HepG2 (cell line): ENCODE results near the gene ATP9A. TPM values are rescaled to one million over a fixed set of nuclear protein-coding genes. Genes with fewer than 3 reads are reported as not detected.

Source experiments
- ATAC-seq: fragments of 200-7000 bp; cut with Tn5 transposase; 3 replicates; pipeline ENCODE4 v1.9.1; 2020; ENCODE audit warnings: mild to moderate bottlenecking, moderate library complexity
- BruUV-seq: library from RNA; stranded (reverse); fragments of 400-500 nt; replicated peaks from 2 replicates; lab custom pipeline; 2021; lab: Mats Ljungman, UMichigan
- CTCF ChIA-PET: fragments of 300-600 bp; formaldehyde crosslinking; extraction: SDS; loops from one replicate; lab custom pipeline; 2021; ENCODE audit warnings: low total read pairs, inconsistent platforms, low intra/inter-chr PET ratio; lab: Yijun Ruan, JAX
- POLR2A ChIA-PET: fragments of 350-600 bp; sonication (Branson Sonifier 250); formaldehyde crosslinking; loops from one replicate; lab custom pipeline; 2020; ENCODE audit warnings: antibody characterized with exemption, inconsistent platforms; lab: Yijun Ruan, JAX
- DNase-seq: peaks from one replicate; pipeline ENCODE4 v3.0.0-alpha.2; 2015; ENCODE audit warnings: low spot score
- FAIRE-seq: peaks from 3 replicates; lab custom pipeline; 2011; peaks lifted over from hg19 to GRCh38; lab: Jason Lieb, UNC
- H2AFZ ChIP-seq: one replicate; pipeline ENCODE4 v1.6.1; 2011; ENCODE audit warnings: low read length, inconsistent platforms
- H3K27ac ChIP-seq: fragments of 300-600 bp; 3 replicates; pipeline ENCODE4 v1.8.0; 2011; ENCODE audit warnings: mixed run types, mild to moderate bottlenecking, mixed read lengths, low read length, inconsistent platforms; ENCODE audit not compliant: insufficient read depth; ENCODE audit errors: extremely low read length
- H3K27me3 ChIP-seq, 2 experiments: fragments of 200-600 bp in 1 of 2; 2 replicates in 1 of 2; 3 replicates in 1 of 2; pipeline versions ENCODE4 v1.6.0 to v1.8.0; 2011; ENCODE audit warnings: low read length in 2 of 2, mild to moderate bottlenecking in 2 of 2, moderate library complexity in 2 of 2, inconsistent platforms in 1 of 2; ENCODE audit not compliant: insufficient read depth in 2 of 2, control insufficient read depth in 1 of 2
- H3K36me3 ChIP-seq, 2 experiments: fragments of 200-600 bp in 1 of 2; replicated peaks in 1 of 2; 2 replicates in 1 of 2; 3 replicates in 1 of 2; pipeline versions ENCODE4 v1.5.1 to v1.8.0; 2011; ENCODE audit warnings: low read length in 2 of 2, inconsistent platforms in 1 of 2; ENCODE audit not compliant: insufficient read depth in 2 of 2, control insufficient read depth in 1 of 2
- H3K4me1 ChIP-seq: 2 replicates; pipeline ENCODE4 v1.5.1; 2012; ENCODE audit warnings: low read length, inconsistent platforms; ENCODE audit not compliant: insufficient read depth
- H3K4me2 ChIP-seq: 2 replicates; pipeline ENCODE4 v1.6.0; 2011; ENCODE audit warnings: low read depth, low read length, inconsistent platforms
- H3K4me3 ChIP-seq, 3 experiments: fragments of 200-600 bp in 1 of 3; sonication (generic), shearing (Covaris generic) in 1 of 3; replicated peaks in 1 of 3; 2 replicates each; pipeline ENCODE4 v1.5.1; 2011 to 2016; ENCODE audit warnings: low read length in 3 of 3, inconsistent platforms in 2 of 3, low read depth in 2 of 3, mild to moderate bottlenecking in 2 of 3, control low read depth in 1 of 3, mixed read lengths in 1 of 3; ENCODE audit not compliant: insufficient read depth in 1 of 3
- H3K79me2 ChIP-seq: one replicate; pipeline ENCODE4 v1.6.1; 2011; ENCODE audit warnings: low read length, inconsistent platforms; ENCODE audit not compliant: insufficient read depth
- H3K9ac ChIP-seq: 2 replicates; pipeline ENCODE4 v1.6.0; 2011; ENCODE audit warnings: mild to moderate bottlenecking, low read depth, low read length, inconsistent platforms; ENCODE audit not compliant: insufficient read depth
- H3K9me3 ChIP-seq: 2 replicates; pipeline ENCODE4 v1.5.1; 2012; ENCODE audit warnings: mild to moderate bottlenecking, low read length
- H4K20me1 ChIP-seq: 2 replicates; pipeline ENCODE4 v1.6.0; 2011; ENCODE audit warnings: inconsistent platforms, mild to moderate bottlenecking, low read length, moderate library complexity; ENCODE audit not compliant: insufficient read depth
- CCDC6 ChIP-seq: sonication (generic); formaldehyde crosslinking; IDR thresholded peaks from 2 replicates; pipeline ENCODE4 v1.8.1; 2022; ENCODE audit warnings: mild to moderate bottlenecking, missing genetic modification reagents, moderate library complexity
- GABPB1 ChIP-seq: IDR thresholded peaks from 2 replicates; pipeline ENCODE4 v1.6.1; 2016; ENCODE audit warnings: mild to moderate bottlenecking, missing genetic modification reagents, moderate library complexity, missing compliant biosample characterization
- MED1 ChIP-seq: sonication (generic); formaldehyde crosslinking; IDR thresholded peaks from 2 replicates; pipeline ENCODE4 v1.4.0; 2020; ENCODE audit warnings: missing genetic modification reagents
- SOX13 ChIP-seq, 3 experiments: fragments of 450-650 bp in 1 of 3; sonication (generic) in 1 of 3; formaldehyde crosslinking in 1 of 3; IDR thresholded peaks in 2 of 3; conservative IDR thresholded peaks in 1 of 3; 2 replicates each; pipeline versions ENCODE4 v1.5.0 to v1.6.1; 2016 to 2020; ENCODE audit warnings: antibody characterized with exemption in 1 of 3, mild to moderate bottlenecking in 1 of 3, missing compliant biosample characterization in 1 of 3, missing genetic modification reagents in 1 of 3, moderate library complexity in 1 of 3
- SP5 ChIP-seq: IDR thresholded peaks from 2 replicates; pipeline ENCODE4 v1.6.1; 2016; ENCODE audit warnings: low read depth, borderline replicate concordance
- TP53 ChIP-seq: sonication (generic); formaldehyde crosslinking; conservative IDR thresholded peaks from 2 replicates; pipeline ENCODE4 v1.4.0; 2020; ENCODE audit warnings: missing genetic modification reagents
- ZBTB8A ChIP-seq: sonication (generic); formaldehyde crosslinking; IDR thresholded peaks from 2 replicates; pipeline ENCODE4 v1.4.0; 2020; ENCODE audit warnings: mild to moderate bottlenecking, low read depth, missing genetic modification reagents, borderline replicate concordance
- ZFP90 ChIP-seq: sonication (generic); formaldehyde crosslinking; IDR thresholded peaks from 2 replicates; pipeline ENCODE4 v1.8.0; 2022; ENCODE audit warnings: missing genetic modification reagents, mild to moderate bottlenecking, inconsistent platforms, borderline replicate concordance
- ZNF264 ChIP-seq: sonication (generic); formaldehyde crosslinking; IDR thresholded peaks from 2 replicates; pipeline ENCODE4 v1.4.0; 2020; ENCODE audit warnings: missing genetic modification reagents
- ZSCAN22 ChIP-seq: sonication (generic); formaldehyde crosslinking; IDR thresholded peaks from 2 replicates; pipeline ENCODE4 v1.4.0; 2020; ENCODE audit warnings: mild to moderate bottlenecking, missing genetic modification reagents
- ZSCAN5A ChIP-seq: sonication (generic); formaldehyde crosslinking; IDR thresholded peaks from 2 replicates; pipeline ENCODE4 v1.8.0; 2022; ENCODE audit warnings: mild to moderate bottlenecking, missing genetic modification reagents, borderline replicate concordance
- WGBS: methylation state at CpG from one replicate; pipeline ENCODE4 v1.1.6; 2017; ENCODE audit warnings: low lambda C conversion rate; 5-methylcytosine and 5-hydroxymethylcytosine counted together
- in situ Hi-C: cut with HindIII; loops from 2 replicates; pipeline ENCODE4 v1.10.0; 2017; ENCODE audit warnings: low pct_unique_long_range_greater_than_20kb; ENCODE audit not compliant: extremely low pct_ligation_motif_present
- intact Hi-C: fragments of 100-400 bp; cut with micrococcal nuclease; formaldehyde crosslinking; loops from one replicate; pipeline ENCODE4 v1.10.0; 2022; ENCODE audit not compliant: unreplicated experiment
- polyA plus RNA-seq, 8 experiments: library from polyadenylated mRNA; depleted of rRNA in 3 of 8; stranded (reverse) in 7 of 8; unstranded in 1 of 8; fragments of >200 nt; fragmentation: Illumina TruSeq in 4 of 8; extraction: Trizol in 4 of 8; gene quantifications; 2 replicates each; pipeline versions ENCODE4 v1.2.1 to v1.2.3, GENCODE V29; 2011 to 2016; ENCODE audit warnings: low read depth in 4 of 8, missing spikeins in 1 of 8, mixed read lengths in 1 of 8; ENCODE audit not compliant: insufficient read depth in 1 of 8
- total RNA-seq, 5 experiments: library from RNA; depleted of rRNA; stranded (reverse); fragments of >200 nt; fragmentation: Illumina TruSeq; extraction: Trizol; gene quantifications; 2 replicates each; pipeline ENCODE4 v1.2.3, GENCODE V29; 2016; ENCODE audit warnings: low read depth in 1 of 5
- TF ChIP-seq, protein P1 (sequence below): sonication (generic); formaldehyde crosslinking; IDR thresholded peaks from 2 replicates; pipeline ENCODE4 v1.8.1; 2023; ENCODE audit warnings: mild to moderate bottlenecking, missing genetic modification reagents

ATP9A gene
- total and polyA plus RNA-seq, 2 of the 13 experiments (the other 11 are each of a cell fraction or from before 2014, with no cell fraction given), result 11.8 to 18.5 TPM

DNA sequence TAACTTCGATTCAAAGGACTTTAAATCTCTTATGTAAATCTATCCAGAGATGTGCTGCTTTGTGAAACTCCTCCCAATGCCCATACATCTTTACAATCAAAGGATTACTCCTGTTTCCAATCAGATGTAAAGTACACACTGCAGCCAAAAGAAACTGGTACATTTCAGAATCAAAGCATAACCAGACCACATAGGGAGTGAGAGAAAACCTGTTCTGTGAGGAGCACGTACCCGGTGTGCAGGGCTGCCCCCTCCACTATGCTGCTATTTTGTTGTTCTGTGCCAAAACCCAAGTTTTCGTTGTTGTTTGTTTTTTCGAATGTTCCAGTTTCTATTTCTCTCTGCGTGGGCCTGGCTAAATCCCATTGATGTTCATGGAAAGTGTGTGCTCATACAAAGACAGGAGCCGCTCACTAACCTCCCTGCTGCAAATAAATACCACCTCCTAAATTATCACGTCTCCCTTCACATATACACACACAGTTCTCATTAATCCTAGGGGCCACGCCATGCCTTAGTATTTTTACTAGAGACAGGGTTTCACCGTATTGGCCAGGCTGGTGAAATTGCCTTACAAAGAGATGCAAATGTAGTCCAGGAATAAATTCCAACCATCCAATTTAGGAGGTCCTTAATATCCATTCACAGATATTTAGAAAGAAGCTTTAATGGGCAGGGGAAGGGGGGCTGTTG is 52.9 kb downstream of the ATP9A start:
- H3K36me3 ChIP-seq, result 0 out of 5 replicates have a peak, but pooled peaks cover 0 to 2% of the 10 kb centered on the region in 2 experiments
- DNase-seq, result no peak
- H3K4me1 ChIP-seq, result peaks cover 45% of the 10 kb centered on the region
- no peak for FAIRE-seq
- intact Hi-C loops (no loop called here), in situ Hi-C loops (no loop called here)
- no peak overlapping the region for H2AFZ ChIP-seq
- H4K20me1 ChIP-seq, result no peaks in the 10 kb centered on the region
- no peak overlapping the region for H3K4me2 ChIP-seq
- no peaks in the 10 kb centered on the region for H3K27me3 ChIP-seq
- H3K4me3 ChIP-seq, result no peak overlapping the region
- 0 out of 2 replicates have a peak, but pooled peaks have one; percentile 21 for TF ChIP-seq ZFP90
- peak; percentile 60; the same call in 1 of the 2 replicates for TF ChIP-seq SP5 (CRISPR knock-in tag)
- TF ChIP-seq CCDC6 (CRISPR knock-in tag), result no peak
- no peak for TF ChIP-seq ZBTB8A (CRISPR knock-in tag)
- 0 out of 2 replicates have a peak, but pooled peaks have one; percentile 45 for TF ChIP-seq ZNF264
- TF ChIP-seq SOX13 (IDR thresholded peaks at IDR 0.05), result no peak
- peak in 1 of 2 experiments; percentile 20; a peak in 1 of 4 replicates for TF ChIP-seq SOX13 (CRISPR knock-in tag; conservative IDR thresholded peaks at IDR 0.05 in 1 of 2, IDR thresholded peaks at IDR 0.05 in 1 of 2)
- peak; percentile 41; the same call in 1 of the 2 replicates for TF ChIP-seq MED1 (CRISPR knock-in tag)
- TF ChIP-seq, protein P1, sequence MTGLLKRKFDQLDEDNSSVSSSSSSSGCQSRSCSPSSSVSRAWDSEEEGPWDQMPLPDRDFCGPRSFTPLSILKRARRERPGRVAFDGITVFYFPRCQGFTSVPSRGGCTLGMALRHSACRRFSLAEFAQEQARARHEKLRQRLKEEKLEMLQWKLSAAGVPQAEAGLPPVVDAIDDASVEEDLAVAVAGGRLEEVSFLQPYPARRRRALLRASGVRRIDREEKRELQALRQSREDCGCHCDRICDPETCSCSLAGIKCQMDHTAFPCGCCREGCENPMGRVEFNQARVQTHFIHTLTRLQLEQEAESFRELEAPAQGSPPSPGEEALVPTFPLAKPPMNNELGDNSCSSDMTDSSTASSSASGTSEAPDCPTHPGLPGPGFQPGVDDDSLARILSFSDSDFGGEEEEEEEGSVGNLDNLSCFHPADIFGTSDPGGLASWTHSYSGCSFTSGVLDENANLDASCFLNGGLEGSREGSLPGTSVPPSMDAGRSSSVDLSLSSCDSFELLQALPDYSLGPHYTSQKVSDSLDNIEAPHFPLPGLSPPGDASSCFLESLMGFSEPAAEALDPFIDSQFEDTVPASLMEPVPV (CRISPR knock-in tag), result no peak
- no peak for TF ChIP-seq ZSCAN22 (CRISPR knock-in tag)
- TF ChIP-seq GABPB1 (CRISPR knock-in tag), result no peak
- TF ChIP-seq TP53, result 0 out of 2 replicates have a peak, but pooled peaks have one; percentile 45
- TF ChIP-seq ZSCAN5A, result 0 out of 2 replicates have a peak, but pooled peaks have one; percentile 25
- POLR2A ChIA-PET, result no interaction called here
- ATAC-seq, result no peak
- CTCF ChIA-PET, result no interaction called here
- no TSS peak for BruUV-seq
- 73% methylated on average over 10 of the region's 10 CpGs for WGBS
- no peaks in the 10 kb centered on the region for H3K79me2 ChIP-seq
- peak overlapping the region; percentile 8 for H3K27ac ChIP-seq
- H3K9ac ChIP-seq, result no peak overlapping the region
- H3K9me3 ChIP-seq, result no peaks in the 10 kb centered on the region
